Right lobe of liver (tissue), 6 donors: ENCODE measurements around the gene NIP7. TPM values are rescaled to one million over a fixed set of nuclear protein-coding genes. Genes with fewer than 3 reads are reported as not detected.

ENCODE experiments used
- ATAC-seq, 4 donors: fragments of 200-7000 bp; cut with Tn5 transposase; one replicate each; pipeline ENCODE4 v1.9.1; 2020; ENCODE audit warnings: mild to moderate bottlenecking in 4 of 4, moderate library complexity in 4 of 4
- DNase-seq, 3 donors: peaks; one replicate each; pipeline ENCODE4 v3.0.0-alpha.2; 2020
- H3K27ac ChIP-seq, 3 donors: fragments of 200-600 bp; one replicate each; pipeline ENCODE4 v1.8.0; 2022
- H3K27me3 ChIP-seq, 2 donors: fragments of 200-600 bp; one replicate each; pipeline ENCODE4 v1.8.0; 2022
- H3K36me3 ChIP-seq, 4 donors: fragments of 200-600 bp; sonication (generic) in 1 of 4; one replicate each; pipeline versions ENCODE4 v1.5.1 to v1.8.0; 2017 to 2022; ENCODE audit warnings: control low read depth in 1 of 4
- H3K4me1 ChIP-seq, 4 donors: fragments of 200-600 bp; sonication (generic) in 1 of 4; one replicate each; pipeline versions ENCODE4 v1.5.1 to v1.8.0; 2017 to 2022; ENCODE audit warnings: control low read depth in 1 of 4
- H3K4me3 ChIP-seq, 3 donors: fragments of 200-600 bp; one replicate each; pipeline ENCODE4 v1.8.0; 2022
- H3K9me3 ChIP-seq, 4 donors: fragments of 200-600 bp; sonication (generic) in 1 of 4; one replicate each; pipeline versions ENCODE4 v1.5.1 to v1.8.0; 2017 to 2022; ENCODE audit warnings: control low read depth in 1 of 4
- CTCF ChIP-seq, 4 donors: fragments of 200-600 bp in 3 of 4; fragments of 450-650 bp in 1 of 4; IDR thresholded peaks; one replicate each; pipeline versions ENCODE4 v1.5.1 to v1.8.0; 2016 to 2022; ENCODE audit warnings: antibody characterized with exemption in 4 of 4, mild to moderate bottlenecking in 2 of 4
- POLR2A ChIP-seq: fragments of 450-650 bp; IDR thresholded peaks from one replicate; pipeline ENCODE4 v1.6.1; 2017; ENCODE audit warnings: antibody characterized with exemption, mild to moderate bottlenecking
- WGBS: methylation state at CpG from one replicate; pipeline ENCODE4 v1.1.6; 2018; ENCODE audit warnings: low coverage, low lambda C conversion rate; ENCODE audit not compliant: insufficient coverage; ENCODE audit errors: missing lambda C conversion rate; 5-methylcytosine and 5-hydroxymethylcytosine counted together
- intact Hi-C, 2 donors: fragments of 100-400 bp; cut with DNase I; formaldehyde crosslinking; loops; one replicate each; pipeline versions ENCODE4 v1.11.2 to v1.14.1; 2022
- total RNA-seq, 6 experiments: library from RNA; depleted of rRNA in 2 of 6; stranded (reverse); fragments of >200 nt in 2 of 6; fragmentation: NEBNext Ultra II Directional in 3 of 6; extraction: Animal tissue kit (Norgen Biotek cat#: 25700) in 3 of 6; gene quantifications; one replicate each; pipeline versions ENCODE4 v1.1.0 to v1.2.4, GENCODE V29; 2016 to 2023
- donor health status: DM: no; HTN: yes; CAD: no.
- donor health status: DM: no; HTN: no; CAD: no.
- donor health status: DM: no; HTN: no; CAD: no.
- donor health status: DM: no; HTN: yes; CAD: no.
- donor health status: DM: no; HTN: yes; CAD: no.

NIP7 gene
- total RNA-seq, 6 experiments from 2014 or later: 6.9 to 11.3 (median 9.4) TPM

DNA sequence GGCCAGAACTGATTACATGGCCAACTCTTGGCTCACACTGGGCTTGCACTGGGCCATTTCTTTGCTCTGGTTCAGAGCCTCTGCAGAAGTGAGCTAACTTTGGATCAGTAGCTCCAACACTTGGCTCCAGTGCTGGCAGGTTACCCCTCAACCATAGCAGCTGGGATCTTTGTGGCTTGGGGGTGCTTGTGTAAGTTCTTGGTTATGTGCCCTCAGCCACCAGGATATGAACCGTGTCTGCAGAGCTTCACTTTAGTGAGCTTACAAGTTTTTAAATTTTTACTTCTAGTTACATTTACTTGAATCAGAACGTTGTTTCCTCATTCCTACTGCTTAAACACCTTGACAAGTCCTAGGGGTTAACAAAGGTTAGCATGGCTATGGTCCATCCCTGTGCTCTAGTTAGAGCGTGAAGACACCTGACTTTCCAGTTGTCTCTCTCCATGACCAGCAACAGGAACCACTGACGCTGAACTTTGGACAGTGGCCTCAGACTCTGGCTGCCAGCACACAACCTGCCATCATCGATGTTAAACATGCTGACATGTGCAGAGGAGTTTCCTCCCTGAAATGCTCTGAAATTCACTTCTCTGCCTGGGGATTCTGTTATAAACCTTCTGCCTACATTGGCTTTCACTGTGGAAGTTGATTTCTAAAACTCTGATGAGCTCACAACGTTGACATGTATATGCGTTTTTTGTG, 13.2 kb upstream of the NIP7 start:
- intact Hi-C loops: no loop called here
- TF ChIP-seq CTCF (IDR thresholded peaks at IDR 0.05): no peak
- peak; percentile 56 for TF ChIP-seq POLR2A
- peaks cover 3 to 74% (median 34%) of the 10 kb centered on the region in 4 donors for H3K4me1 ChIP-seq
- H3K4me3 ChIP-seq: peak overlapping the region in 1 of 3 donors; percentile 12
- WGBS: 17% methylated on average over 5 of the region's 7 CpGs
- peak overlapping the region; percentile 61 to 95 (median 79) for H3K27ac ChIP-seq
- no peaks in the 10 kb centered on the region for H3K9me3 ChIP-seq
- peaks cover 0 to 33% (median 7%) of the 10 kb centered on the region in 4 donors for H3K36me3 ChIP-seq
- ATAC-seq (peak; percentile 41 to 67 (median 60)), DNase-seq (peak; percentile 72 to 91 (median 86))
- H3K27me3 ChIP-seq: no peaks in the 10 kb centered on the region

DNA sequence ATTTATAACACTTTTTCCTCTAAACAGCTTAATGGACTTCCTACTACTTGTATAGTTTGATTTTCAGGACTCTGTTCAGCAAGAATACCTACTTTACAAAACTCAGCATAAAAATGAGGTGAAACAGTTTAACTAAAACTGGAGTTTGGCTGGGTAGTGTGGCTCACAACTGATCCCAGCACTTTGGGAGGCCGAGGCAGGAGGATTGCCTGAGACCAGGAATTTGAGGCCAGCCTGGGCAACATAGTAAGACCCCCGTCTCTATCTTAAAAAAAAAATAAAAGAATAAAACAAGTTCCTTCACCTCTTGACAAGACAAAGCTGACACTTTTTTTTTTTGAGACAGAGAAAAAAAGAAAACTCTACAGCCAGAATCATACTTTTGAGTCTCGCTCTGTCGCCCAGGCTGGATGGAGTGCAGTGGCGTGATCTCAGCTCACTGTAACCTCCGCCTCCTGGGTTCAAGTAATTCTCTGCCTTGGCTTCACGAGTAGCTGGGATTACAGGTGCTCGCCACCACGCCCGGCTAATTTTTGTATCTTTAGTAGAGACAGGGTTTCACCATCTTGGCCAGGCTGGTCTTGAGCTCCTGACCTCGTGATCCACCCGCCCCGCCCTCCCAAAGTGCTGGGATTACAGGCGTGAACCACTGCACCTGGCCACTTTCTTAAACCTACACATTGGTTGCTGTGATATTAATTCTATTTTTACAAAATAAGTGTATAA, 11.8 kb upstream of the NIP7 start:
- H3K4me3 ChIP-seq: no peak overlapping the region
- peak overlapping the region; percentile 61 to 95 (median 79) for H3K27ac ChIP-seq
- peak in 2 of 3 donors; percentile 22 to 42 for DNase-seq
- H3K36me3 ChIP-seq: peaks cover 0 to 32% (median 7%) of the 10 kb centered on the region in 4 donors
- WGBS: 77% methylated on average over 14 of the region's 14 CpGs
- no peaks in the 10 kb centered on the region for H3K27me3 ChIP-seq
- no peak for ATAC-seq
- H3K4me1 ChIP-seq: peaks cover 3 to 69% (median 34%) of the 10 kb centered on the region in 4 donors
- no peak for TF ChIP-seq CTCF (IDR thresholded peaks at IDR 0.05)
- TF ChIP-seq POLR2A: no peak
- H3K9me3 ChIP-seq: no peaks in the 10 kb centered on the region
- intact Hi-C loops: no loop called here

GRCh38 chr16:69328854-69329316, 10.7 kb upstream of the NIP7 start:
- intact Hi-C loops: no loop called here
- no peaks in the 10 kb centered on the region for H3K27me3 ChIP-seq
- H3K4me1 ChIP-seq: peaks cover 3 to 57% (median 28%) of the 10 kb centered on the region in 4 donors
- TF ChIP-seq CTCF (IDR thresholded peaks at IDR 0.05) (no peak), POLR2A (no peak)
- 38% methylated on average over 5 of the region's 10 CpGs for WGBS
- peak overlapping the region in 2 of 3 donors; percentile 81 to 95 for H3K27ac ChIP-seq
- peak in 1 of 3 donors; percentile 45 for DNase-seq
- peak overlapping the region; percentile 89 to 99 (median 95) for H3K4me3 ChIP-seq
- no peaks in the 10 kb centered on the region for H3K9me3 ChIP-seq
- H3K36me3 ChIP-seq: peaks cover 0 to 35% (median 4%) of the 10 kb centered on the region in 4 donors
- ATAC-seq: no peak

GRCh38 chr16:69329369-69330285, 9.9 kb upstream of the NIP7 start:
- peak; percentile 58 to 75 (median 65) for DNase-seq
- peaks cover 0 to 42% (median 7%) of the 10 kb centered on the region in 4 donors for H3K36me3 ChIP-seq
- WGBS: 20% methylated on average over 18 of the region's 77 CpGs

More at GRCh38 chr16:69329369-69330285, 9.9 kb upstream of the NIP7 start:
- no peak for TF ChIP-seq CTCF (IDR thresholded peaks at IDR 0.05)
- TF ChIP-seq POLR2A: no peak
- peak overlapping the region; percentile 89 to 99 (median 95) for H3K4me3 ChIP-seq
- H3K9me3 ChIP-seq: no peaks in the 10 kb centered on the region
- peaks cover 3 to 50% (median 24%) of the 10 kb centered on the region in 4 donors for H3K4me1 ChIP-seq
- peak; percentile 11 to 51 (median 38) for ATAC-seq
- H3K27me3 ChIP-seq: no peaks in the 10 kb centered on the region
- peak overlapping the region; percentile 60 to 95 (median 81) for H3K27ac ChIP-seq
- intact Hi-C loops: no loop called here
